Epithelial cell of proximal tubule (primary cell): ENCODE data around the gene NANOS1. TPM values are rescaled to one million over a fixed set of nuclear protein-coding genes. Genes with fewer than 3 reads are reported as not detected.

Experiments
- DNase-seq: peaks from one replicate; pipeline ENCODE4 v3.0.0-alpha.2; 2011; ENCODE audit warnings: low read depth
- H3K4me3 ChIP-seq: 2 replicates; pipeline ENCODE4 v1.5.1; 2011; ENCODE audit warnings: low read depth, mild to moderate bottlenecking, low read length
- total RNA-seq: library from RNA; depleted of rRNA; stranded (reverse); fragments of >200 nt; gene quantifications from 2 replicates; pipeline ENCODE4 v1.2.3, GENCODE V29; 2015
- TF ChIP-seq, protein P1 (sequence below): conservative IDR thresholded peaks from 2 replicates; pipeline ENCODE4 v1.5.1; 2012; ENCODE audit warnings: low read depth, mild to moderate bottlenecking, low read length

The NANOS1 gene
- total RNA-seq, 1 donor from 2014 or later = 8.0 TPM

DNA sequence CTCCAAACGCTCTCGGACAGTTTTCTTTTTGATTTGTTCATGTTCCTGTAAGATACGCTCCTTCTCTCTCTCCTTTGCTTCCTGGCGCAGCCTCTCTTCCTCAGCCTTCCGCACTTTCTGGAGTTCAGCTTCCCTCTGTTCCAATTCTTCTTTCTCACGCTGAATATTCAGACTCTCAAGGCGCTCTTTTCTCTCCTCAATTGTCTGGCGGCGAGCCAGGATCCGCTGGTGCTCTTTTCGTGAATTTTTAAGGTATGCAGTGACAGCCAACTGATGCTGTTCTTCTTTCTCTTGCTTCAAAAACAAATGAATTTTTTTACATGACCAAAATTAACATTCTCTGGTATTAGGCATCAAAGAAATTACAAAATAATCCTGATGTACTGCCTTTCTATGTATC, 28.5 kb downstream of the NANOS1 start:
- no peak for DNase-seq
- no peak overlapping the region for H3K4me3 ChIP-seq
- TF ChIP-seq, protein P1, sequence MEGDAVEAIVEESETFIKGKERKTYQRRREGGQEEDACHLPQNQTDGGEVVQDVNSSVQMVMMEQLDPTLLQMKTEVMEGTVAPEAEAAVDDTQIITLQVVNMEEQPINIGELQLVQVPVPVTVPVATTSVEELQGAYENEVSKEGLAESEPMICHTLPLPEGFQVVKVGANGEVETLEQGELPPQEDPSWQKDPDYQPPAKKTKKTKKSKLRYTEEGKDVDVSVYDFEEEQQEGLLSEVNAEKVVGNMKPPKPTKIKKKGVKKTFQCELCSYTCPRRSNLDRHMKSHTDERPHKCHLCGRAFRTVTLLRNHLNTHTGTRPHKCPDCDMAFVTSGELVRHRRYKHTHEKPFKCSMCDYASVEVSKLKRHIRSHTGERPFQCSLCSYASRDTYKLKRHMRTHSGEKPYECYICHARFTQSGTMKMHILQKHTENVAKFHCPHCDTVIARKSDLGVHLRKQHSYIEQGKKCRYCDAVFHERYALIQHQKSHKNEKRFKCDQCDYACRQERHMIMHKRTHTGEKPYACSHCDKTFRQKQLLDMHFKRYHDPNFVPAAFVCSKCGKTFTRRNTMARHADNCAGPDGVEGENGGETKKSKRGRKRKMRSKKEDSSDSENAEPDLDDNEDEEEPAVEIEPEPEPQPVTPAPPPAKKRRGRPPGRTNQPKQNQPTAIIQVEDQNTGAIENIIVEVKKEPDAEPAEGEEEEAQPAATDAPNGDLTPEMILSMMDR = no peak

- H3K4me3 ChIP-seq = no peak overlapping the region
- DNase-seq = no peak
- TF ChIP-seq, protein P1 = no peak
Observed at GRCh38 chr10:119059557-119059956, 30.0 kb downstream of the NANOS1 start.

GRCh38 chr10:119060107-119060506, 30.6 kb downstream of the NANOS1 start:
- no peak overlapping the region for H3K4me3 ChIP-seq
- TF ChIP-seq, protein P1 = no peak
- DNase-seq = no peak

GRCh38 chr10:119061352-119061751, 31.8 kb downstream of the NANOS1 start:
- no peak overlapping the region for H3K4me3 ChIP-seq
- DNase-seq = no peak
- TF ChIP-seq, protein P1 = no peak

GRCh38 chr10:119061926-119062325, 32.4 kb downstream of the NANOS1 start:
- TF ChIP-seq, protein P1 = no peak

DNA sequence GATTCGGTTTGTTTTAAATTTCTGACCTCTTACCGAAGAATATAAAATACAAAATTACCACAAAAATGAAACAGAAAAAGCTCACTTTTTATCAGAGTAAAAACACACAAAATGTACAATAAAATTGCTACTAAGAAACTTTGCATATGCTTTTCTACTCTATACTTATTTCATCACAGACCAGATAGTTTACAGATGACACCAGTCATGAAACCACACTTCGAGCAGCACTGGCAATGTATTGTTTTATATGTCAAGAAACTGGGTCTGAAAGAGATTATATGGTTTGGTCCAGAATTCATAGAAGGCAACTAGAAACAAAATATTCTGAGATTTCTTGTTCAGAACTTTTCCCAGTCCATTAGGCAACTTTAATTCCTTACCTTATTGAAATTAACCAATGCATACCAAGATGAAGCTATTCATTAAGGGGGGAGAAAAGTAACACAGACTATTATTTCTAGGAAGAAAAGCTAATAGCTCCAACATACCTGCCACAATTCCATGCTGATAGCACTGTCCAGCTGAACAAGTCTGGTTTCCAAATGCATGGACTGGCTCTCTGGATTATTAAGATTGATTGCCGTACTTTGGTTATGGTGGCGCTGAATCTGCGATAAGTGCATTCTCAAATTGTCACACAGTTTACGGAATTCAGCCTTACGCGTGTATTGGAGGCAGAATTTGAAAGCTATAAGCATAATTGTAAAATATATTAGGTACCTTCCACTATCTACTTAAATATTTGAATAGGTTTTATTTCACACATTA, 41.1 kb downstream of the NANOS1 start:
- TF ChIP-seq, protein P1 = no peak
- DNase-seq = no peak
- H3K4me3 ChIP-seq = no peak overlapping the region

More at GRCh38 chr10:119061926-119062325, 32.4 kb downstream of the NANOS1 start:
- DNase-seq = no peak
- no peak overlapping the region for H3K4me3 ChIP-seq

- no peak overlapping the region for H3K4me3 ChIP-seq
- TF ChIP-seq, protein P1 = no peak
- no peak for DNase-seq
Observed at GRCh38 chr10:119073584-119073983, 44.1 kb downstream of the NANOS1 start.
